ENCODE results near the gene VWF.
"Not testable (repeated sequence)": the region's sequence is repeated elsewhere in the genome, so short reads cannot be mapped to it uniquely, and the experiment has no call there.

Gene VWF

GRCh38 chr12:6047249-6048237 is 76.9 kb downstream of the VWF start:
- H3K4me3 ChIP-seq: no peak overlapping the region
- no peak overlapping the region for H3K27ac ChIP-seq

DNA sequence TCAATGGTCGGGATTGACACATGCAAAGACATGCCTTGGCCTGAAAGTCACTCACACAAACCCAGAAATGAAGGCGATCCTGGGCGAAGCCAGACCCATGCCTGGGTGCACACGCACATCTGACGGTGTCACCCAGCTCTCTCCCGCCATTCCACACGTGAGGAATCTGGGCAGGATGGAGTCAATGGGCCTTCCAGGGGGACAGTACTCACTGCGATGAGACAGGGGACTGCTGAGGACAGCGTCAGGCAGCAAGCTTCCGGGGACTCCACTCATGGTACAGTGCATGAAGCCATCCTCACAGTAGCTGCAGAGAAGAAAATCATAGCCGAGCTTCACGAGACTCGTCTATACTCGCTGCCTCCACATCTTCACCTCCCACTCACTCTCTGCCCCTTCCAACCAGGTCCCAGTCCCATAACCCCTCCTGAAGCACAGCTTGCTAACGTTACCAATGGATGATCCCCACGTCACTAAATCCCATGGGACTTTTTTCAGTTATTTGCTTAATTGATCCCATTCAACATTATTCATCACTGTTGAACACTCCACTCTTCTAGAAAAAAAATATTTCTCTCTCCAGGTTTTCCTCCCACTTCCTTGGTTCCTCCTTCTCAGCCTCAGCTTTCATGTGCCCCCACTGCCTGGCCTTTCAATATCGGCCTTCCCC is 77.8 kb downstream of the VWF start:
- Histone ChIP-seq H3K27ac (no peak overlapping the region), H3K4me3 (no peak overlapping the region)

- Histone ChIP-seq H3K27ac (no peak overlapping the region), H3K4me3 (no peak overlapping the region)
Observed at GRCh38 chr12:6045438-6045837, 79.0 kb downstream of the VWF start.

DNA sequence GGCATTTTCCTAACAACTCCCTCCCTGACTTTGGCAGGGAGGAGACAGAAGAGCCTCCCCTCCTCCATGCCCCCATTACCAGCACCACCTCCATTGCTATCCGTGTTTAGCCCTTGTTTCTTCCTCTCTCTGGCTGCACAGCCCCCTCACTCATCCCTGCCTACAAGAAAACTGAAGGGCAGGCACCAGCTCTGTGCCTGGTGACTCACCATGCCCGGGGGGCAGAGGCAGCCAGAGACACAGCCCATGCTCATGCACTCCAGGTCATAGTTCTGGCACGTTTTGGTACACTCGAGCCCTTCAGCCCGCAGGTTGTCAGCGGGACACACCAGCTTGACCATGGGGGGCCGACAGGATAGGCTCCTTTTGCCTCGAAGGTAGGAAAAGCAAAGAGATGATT is 80.4 kb downstream of the VWF start:
- no peak overlapping the region for H3K4me3 ChIP-seq
- H3K27ac ChIP-seq: no peak overlapping the region

GRCh38 chr12:6042446-6042845 is 82.0 kb downstream of the VWF start:
- Histone ChIP-seq H3K27ac (no peak overlapping the region), H3K4me3 (no peak overlapping the region)

DNA sequence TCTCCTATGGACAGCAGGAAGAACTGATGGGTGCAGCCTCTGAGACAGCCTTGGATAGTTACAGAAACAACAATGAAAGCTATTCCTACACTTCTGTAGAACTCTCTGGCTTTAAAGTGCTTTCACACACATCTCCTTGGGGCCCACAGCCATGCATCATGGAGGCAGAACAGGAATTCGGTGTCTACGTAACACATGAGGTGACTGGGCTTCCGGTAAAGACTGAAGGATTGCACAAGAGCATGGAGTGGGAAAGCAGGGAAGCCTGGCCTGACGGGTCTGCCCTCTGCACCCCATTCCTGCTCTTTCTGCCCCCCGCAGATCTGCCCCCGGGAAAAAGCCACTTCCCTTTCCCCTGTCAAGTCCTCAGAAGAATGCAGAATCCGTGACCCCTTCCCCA is 82.6 kb downstream of the VWF start:
- no peak overlapping the region for H3K27ac ChIP-seq
- no peak overlapping the region for H3K4me3 ChIP-seq

DNA sequence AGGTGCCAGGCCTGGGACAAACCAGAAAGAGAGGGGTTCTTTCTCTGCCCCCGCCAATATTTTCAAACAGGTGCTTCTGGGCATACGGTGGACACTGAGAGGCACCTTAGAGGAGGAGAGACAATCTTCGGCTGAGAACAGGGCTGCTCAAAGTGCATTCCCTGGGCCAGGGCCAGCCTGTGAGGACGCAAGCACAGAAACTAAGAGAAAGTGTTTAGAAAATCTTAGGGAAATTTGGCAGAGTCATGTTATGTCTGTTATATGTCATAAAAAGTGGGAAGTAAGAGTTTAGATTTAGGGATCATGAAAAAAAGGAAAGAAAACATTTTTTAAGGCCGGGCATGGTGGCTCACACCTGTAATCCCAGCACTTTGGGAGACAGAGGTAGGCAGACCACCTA is 83.7 kb downstream of the VWF start:
- no peak overlapping the region for H3K27ac ChIP-seq
- no peak overlapping the region for H3K4me3 ChIP-seq

DNA sequence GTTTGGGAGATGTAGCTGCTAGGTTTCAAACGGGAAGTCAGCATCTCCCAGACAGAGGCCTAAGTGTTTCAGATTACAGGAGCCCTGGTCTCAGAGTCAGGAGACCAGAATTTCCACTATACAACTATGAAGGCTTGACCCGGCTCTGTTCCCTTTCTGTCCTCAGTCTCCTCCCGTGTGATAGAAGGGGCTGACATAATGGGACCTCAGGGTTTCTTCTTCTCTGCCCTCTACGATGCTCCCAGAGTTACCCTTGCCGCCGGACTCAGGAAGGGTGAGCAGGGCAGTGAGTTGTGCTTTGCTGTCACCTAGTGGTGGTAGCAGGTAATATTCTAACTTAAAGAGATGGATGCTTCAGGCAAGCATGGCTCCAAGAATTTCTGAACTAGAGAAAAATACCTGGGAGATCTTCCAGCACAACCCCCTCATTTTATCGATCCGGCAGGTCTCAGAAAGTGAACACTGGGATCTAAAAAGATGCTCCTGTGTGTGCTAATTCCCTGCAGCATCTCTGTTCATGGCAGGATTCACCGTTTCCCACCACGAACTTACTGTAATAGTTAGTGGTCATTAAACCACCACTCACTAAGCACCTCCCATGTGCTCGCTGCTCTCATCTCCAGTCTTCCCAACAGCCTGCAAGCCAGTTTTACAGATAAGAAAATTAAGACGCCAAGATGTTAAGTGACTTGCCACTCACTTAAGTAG is 84.4 kb downstream of the VWF start:
- Histone ChIP-seq H3K4me3 (no peak overlapping the region), H3K27ac (no peak overlapping the region)

DNA sequence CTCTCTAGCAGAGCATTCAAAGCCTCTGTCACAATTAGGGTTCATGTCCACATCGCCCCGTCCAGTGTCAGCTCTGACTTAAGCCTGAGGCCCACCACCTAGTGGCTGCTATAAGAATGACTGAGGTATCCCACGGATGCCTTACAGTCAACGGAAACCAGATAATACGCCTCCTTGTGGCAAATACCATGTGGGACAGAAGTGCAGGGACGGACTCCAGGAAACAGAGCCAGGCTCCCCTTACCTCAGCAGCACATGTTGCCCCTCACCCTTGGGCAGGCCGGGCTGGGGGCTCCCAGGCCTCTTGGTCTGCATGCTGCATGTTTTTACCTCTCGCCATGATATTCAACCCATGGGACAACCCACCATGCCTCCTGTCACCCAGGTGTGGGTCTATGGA is 86.3 kb downstream of the VWF start:
- no peak overlapping the region for H3K27ac ChIP-seq
- H3K4me3 ChIP-seq: no peak overlapping the region

DNA sequence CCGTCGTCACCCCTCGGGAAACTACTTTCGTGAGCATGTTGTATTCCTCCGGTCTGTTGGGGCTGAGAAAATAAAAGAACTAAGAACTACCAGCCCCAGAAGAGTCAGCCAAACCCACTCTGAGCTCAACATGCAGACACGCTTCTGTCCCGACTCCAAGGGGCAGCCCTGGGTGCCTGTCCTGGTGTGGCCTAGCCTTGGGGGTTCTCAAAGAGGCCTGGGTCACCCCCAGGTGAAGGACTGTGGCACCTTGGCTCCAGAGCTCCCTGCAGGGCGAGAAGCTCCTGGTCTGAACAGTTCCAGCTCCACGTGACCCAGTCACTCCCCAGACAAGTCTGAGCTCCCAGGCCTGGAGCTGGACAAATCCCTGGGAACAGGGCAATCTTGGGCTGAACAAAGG is 87.0 kb downstream of the VWF start:
- H3K4me3 ChIP-seq: no peak overlapping the region

DNA sequence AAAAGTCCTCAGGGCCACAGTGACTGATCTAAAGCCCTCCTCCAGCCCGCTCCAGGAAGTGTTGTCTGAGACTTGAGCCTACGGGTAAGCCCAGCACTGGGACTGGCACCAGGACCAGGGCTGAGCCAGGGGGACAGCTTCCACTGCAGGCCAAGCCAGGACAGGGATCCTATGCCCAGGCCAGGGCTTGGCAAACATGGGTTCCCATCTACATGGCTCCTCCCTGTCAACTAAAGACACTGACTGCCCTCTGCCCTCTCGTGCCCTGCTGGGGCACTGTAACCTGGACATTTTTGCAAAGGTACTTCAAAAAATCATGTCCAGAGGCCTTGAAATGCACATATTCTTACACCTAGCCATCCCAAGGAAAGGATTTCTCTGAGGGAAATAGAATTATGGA is 88.0 kb downstream of the VWF start:
- Histone ChIP-seq H3K27ac (no peak overlapping the region), H3K4me3 (no peak overlapping the region)

More for the DNA sequence above, 87.0 kb downstream of the VWF start:
- H3K27ac ChIP-seq: no peak overlapping the region

DNA sequence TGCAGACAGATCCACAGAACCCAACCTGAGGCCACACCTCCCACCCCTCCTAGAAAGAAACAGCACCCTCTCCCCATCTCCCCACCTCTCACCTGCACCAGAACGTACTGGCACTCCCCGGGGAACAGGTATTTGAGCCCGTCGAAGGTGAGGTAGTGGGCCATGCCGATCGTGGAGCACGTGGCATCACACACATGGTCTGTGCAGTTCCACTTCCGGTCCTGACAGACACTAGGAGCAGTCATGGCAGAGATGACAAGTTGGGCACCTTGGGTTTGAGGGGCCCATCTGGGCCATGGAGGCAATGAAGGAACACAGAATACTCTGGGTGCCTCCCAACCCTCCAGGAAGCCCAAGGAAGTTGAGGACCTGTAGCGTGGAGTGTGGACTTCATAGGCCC is 89.9 kb downstream of the VWF start:
- H3K4me3 ChIP-seq: no peak overlapping the region
- no peak overlapping the region for H3K27ac ChIP-seq

GRCh38 chr12:6033546-6033945 is 90.9 kb downstream of the VWF start:
- H3K27ac ChIP-seq: no peak overlapping the region
- H3K4me3 ChIP-seq: no peak overlapping the region

GRCh38 chr12:6032726-6033125 is 91.7 kb downstream of the VWF start:
- Histone ChIP-seq H3K4me3 (no peak overlapping the region), H3K27ac (no peak overlapping the region)

DNA sequence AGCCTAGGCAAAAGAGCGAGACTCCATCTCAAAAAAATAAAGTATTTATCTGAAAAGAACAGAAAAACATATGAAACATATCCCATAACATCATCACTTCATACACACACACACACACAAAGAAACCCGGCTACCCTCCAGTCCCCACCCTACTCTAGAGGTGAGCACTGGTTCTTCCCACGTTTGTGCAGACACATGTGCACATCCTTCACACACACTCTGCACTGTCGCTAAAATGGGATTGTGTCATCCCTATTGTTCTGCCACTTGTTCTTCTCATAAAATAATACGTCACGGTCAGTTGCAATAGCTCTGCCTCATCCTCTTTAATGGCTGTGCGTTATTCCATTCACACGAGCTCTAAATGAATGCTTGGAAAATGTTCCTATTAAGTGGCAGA is 93.5 kb downstream of the VWF start:
- Histone ChIP-seq H3K27ac (no peak overlapping the region), H3K4me3 (no peak overlapping the region)

- no peak overlapping the region for H3K27ac ChIP-seq
- H3K4me3 ChIP-seq: no peak overlapping the region
Observed at GRCh38 chr12:6030081-6030480, 94.4 kb downstream of the VWF start.

DNA sequence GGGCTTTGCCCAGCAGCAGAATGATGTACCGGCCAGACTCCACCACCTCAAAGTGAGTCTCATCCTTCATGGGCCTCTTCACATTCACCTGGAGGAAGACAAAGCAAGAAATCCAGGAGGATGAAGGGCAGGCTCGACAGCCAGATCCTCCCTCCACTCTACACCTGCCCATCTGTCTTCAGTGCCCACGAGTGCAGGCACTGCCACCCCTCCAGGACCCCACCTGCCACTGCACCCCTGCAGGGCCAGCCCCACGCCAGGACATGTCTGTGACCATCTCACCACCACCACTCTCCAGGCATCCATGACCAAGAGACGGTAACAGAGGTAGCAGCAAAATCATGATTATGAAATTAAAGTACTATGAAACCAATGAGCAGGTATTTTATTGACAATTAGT is 95.1 kb downstream of the VWF start:
- Histone ChIP-seq H3K4me3 (no peak overlapping the region), H3K27ac (no peak overlapping the region)

DNA sequence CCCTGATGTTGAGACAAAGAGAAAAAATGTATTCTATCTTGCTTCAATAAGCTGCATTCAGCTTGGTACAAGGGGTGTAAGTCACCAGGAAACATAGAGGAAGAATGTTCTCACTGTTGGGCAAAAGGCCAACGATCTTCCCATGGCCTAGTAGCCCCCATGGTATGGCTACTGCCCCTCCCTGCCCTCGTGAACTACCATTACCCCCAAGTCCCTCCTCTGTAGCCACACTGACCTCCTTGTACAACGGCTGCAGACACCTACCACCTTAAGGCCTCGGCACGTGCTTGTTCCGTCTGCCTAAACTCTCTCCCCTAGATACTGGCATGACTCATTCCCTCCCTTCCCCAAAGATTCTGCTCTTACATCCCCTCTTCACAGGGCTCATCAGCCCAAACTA is 97.5 kb downstream of the VWF start:
- Histone ChIP-seq H3K27ac (no peak overlapping the region), H3K4me3 (no peak overlapping the region)

- not testable (repeated sequence) for H3K27ac ChIP-seq, H3K4me3 ChIP-seq
Observed at GRCh38 chr12:6025703-6026298, 98.7 kb downstream of the VWF start.

DNA sequence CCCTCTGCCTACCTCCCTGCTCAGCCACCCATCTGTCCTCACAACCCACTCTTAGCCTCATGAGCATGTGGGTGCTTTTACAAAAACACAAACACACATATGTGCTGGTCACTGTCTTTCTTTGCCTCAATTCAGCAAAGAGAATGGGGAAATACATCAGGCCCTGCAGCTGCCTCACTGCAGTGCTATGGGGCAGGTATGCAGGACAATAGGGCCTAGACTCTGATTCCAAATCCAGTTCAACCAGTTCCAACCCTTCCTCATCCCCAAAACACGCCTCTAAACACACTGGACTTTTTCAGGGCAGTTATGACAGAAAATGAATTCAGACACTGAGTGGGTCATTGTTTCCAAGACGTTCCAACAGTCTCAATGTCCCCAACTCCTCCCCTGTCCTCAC is 100.4 kb downstream of the VWF start:
- H3K27ac ChIP-seq, H3K4me3 ChIP-seq: not testable (repeated sequence)

Data from skin epidermis (tissue), 12 donors.